Skeletal muscle satellite cell (primary cell): ENCODE results near the gene TRIO.

Experiments used
- H3K27me3 ChIP-seq: 2 replicates; pipeline ENCODE4 v1.7.0; 2013; ENCODE audit warnings: low read length; ENCODE audit not compliant: control insufficient read depth, insufficient read depth
- H3K36me3 ChIP-seq: 2 replicates; pipeline ENCODE4 v1.7.0; 2013; ENCODE audit warnings: mild to moderate bottlenecking, control low read depth, low read length; ENCODE audit not compliant: insufficient read depth
- H3K4me1 ChIP-seq: 2 replicates; pipeline ENCODE4 v1.7.0; 2013; ENCODE audit warnings: low read length; ENCODE audit not compliant: control insufficient read depth, insufficient read depth
- H3K4me2 ChIP-seq: 2 replicates; pipeline ENCODE4 v1.7.0; 2013; ENCODE audit warnings: mild to moderate bottlenecking, low read length
- H3K4me3 ChIP-seq: 2 replicates; pipeline ENCODE4 v1.7.0; 2013; ENCODE audit warnings: low read length
- H3K9ac ChIP-seq: 2 replicates; pipeline ENCODE4 v1.7.0; 2013; ENCODE audit warnings: mild to moderate bottlenecking, low read depth, low read length, moderate library complexity
- H3K9me3 ChIP-seq: replicated peaks from 2 replicates; pipeline ENCODE4 v1.7.0; 2013; ENCODE audit warnings: mild to moderate bottlenecking, control low read depth, low read length

TRIO gene

DNA sequence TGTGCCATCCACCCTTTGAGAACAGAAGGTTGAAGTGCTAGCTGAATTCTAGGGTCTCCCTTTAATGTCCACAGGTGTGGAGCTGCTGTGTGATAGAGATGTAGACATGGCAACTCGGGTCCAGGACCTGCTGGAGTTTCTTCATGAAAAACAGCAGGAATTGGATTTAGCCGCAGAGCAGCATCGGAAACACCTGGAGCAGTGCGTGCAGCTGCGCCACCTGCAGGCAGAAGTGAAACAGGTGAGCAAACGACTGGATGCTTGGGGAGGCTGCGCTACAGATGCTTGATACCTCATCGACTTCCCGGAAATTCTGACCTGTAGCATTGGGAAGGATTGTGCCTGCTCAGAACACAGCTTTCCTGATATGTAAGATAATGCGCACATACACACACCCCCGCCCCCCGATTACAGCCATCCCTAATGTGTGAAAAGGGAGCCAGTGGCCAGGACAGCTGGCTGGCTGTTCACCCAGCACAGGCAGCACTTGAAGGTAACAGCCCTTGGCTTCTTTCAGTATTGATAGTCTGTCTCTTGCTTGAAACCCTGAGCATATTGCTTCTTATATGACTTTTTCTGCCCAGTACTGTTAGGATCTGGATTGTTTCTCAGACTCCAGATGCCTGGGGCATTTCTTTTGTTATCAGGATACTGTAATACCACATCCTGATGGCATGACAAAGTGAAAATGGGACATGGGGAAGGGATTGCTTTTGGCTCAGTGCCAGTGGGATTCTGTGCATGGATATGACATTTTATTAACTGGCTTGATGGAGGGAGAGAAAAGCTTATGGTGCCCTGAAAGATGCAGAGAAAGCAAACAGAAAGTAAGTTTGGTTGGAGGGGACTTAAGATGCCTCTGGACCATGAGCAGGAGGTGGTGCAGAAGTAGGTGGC, 221.7 kb downstream of the TRIO start:
- Histone ChIP-seq H3K27me3 (no peaks in the 10 kb centered on the region), H3K9ac (no peak overlapping the region), H3K4me2 (no peak overlapping the region), H3K4me1 (no peaks in the 10 kb centered on the region), H3K36me3 (peaks cover 96% of the 10 kb centered on the region), H3K4me3 (no peak overlapping the region), H3K9me3 (no peaks in the 10 kb centered on the region)

DNA sequence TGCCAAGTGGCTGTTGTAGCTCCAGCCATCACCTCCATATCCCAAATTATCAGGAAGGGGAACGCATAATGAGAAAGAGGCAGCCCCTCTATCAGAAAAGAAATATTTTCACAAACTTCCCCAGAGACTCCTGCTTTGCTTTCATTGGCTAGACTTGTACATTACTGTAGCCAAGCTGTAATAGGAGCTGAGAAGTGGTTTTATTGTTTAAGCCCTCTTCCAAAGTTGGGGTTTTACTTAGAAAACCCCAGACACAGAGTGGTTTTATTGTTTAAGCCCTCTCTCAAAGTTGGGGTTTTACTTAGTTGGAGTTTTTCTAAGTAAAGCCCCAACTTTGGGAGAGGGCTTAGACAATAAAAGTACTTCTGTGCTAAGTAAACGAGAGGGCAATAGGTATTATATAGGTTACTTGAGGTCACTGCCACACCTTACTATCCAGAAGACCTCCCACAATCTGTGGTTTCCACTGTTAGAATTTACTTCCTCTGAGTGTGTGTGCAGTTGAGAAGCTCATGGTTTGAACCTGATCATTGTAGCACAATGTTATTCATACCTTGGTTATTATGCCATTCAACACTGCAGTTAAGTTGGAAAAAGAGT, 222.8 kb downstream of the TRIO start:
- H3K9ac ChIP-seq, result no peak overlapping the region
- H3K36me3 ChIP-seq, result peaks cover 96% of the 10 kb centered on the region
- no peak overlapping the region for H3K4me3 ChIP-seq
- H3K4me1 ChIP-seq, result no peaks in the 10 kb centered on the region
- no peak overlapping the region for H3K4me2 ChIP-seq
- no peaks in the 10 kb centered on the region for H3K27me3 ChIP-seq
- H3K9me3 ChIP-seq, result no peaks in the 10 kb centered on the region

DNA sequence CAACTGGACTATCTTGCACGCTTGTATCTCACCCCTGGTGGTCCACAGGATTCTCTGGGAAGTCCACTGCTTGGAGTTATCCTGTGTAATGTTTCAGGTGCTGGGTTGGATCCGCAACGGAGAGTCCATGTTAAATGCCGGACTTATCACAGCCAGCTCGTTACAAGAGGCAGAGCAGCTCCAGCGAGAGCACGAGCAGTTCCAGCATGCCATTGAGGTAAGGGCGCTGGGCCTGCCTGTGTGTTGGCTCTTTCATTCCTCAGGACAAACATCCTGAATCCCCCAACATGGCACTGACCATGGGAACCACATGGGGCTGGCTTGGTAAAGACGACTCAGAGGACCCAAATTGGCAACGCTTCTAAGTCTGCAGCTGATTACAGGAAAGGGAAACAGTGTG, 223.6 kb downstream of the TRIO start:
- H3K9ac ChIP-seq, result no peak overlapping the region
- H3K9me3 ChIP-seq, result no peaks in the 10 kb centered on the region
- no peaks in the 10 kb centered on the region for H3K4me1 ChIP-seq
- no peak overlapping the region for H3K4me3 ChIP-seq
- no peak overlapping the region for H3K4me2 ChIP-seq
- peaks cover 97% of the 10 kb centered on the region for H3K36me3 ChIP-seq
- H3K27me3 ChIP-seq, result no peaks in the 10 kb centered on the region

DNA sequence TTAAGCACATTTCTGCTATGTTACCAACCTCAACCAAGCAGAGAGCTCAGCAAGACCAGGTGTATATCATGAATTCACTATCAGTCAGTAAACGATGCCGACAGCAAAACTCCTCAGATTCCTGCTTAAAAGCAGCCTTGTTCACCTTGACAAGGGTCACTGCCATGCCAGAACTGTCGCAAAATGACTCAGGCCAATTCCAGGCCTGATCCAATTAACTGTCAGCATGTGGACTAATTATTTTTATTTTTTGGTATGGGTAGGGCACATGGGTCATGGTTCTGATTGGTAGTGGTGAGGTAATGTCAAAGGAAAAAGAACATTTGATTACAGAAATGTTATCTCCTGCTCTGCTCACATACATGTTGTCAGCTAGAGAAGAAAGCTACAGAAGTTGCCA, 224.2 kb downstream of the TRIO start:
- H3K4me3 ChIP-seq, result no peak overlapping the region
- no peaks in the 10 kb centered on the region for H3K4me1 ChIP-seq
- H3K9ac ChIP-seq, result no peak overlapping the region
- no peaks in the 10 kb centered on the region for H3K9me3 ChIP-seq
- no peak overlapping the region for H3K4me2 ChIP-seq
- peaks cover 97% of the 10 kb centered on the region for H3K36me3 ChIP-seq
- H3K27me3 ChIP-seq, result no peaks in the 10 kb centered on the region

DNA sequence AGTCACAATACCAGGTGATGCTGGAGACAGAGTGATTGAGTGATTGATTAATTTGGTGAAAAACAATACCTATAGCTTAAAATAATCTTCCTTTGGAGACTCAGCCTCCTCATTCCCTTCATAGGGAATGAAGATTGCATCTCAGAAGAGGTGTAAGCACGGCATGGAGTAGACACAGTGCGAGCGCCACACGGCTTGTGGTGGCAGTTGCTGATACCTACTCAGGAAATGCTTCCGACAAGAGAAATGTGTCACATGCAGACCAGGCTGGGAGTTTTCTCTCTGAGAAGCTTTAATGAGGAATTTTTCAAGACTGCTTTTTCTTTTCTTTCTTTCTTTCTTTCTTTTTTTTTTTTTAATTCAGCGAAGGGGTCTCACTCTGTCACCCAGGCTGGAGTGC, 226.6 kb downstream of the TRIO start:
- no peak overlapping the region for H3K4me2 ChIP-seq
- H3K27me3 ChIP-seq, result no peaks in the 10 kb centered on the region
- no peaks in the 10 kb centered on the region for H3K4me1 ChIP-seq
- no peak overlapping the region for H3K9ac ChIP-seq
- H3K36me3 ChIP-seq, result peaks cover 97% of the 10 kb centered on the region
- H3K4me3 ChIP-seq, result no peak overlapping the region
- no peaks in the 10 kb centered on the region for H3K9me3 ChIP-seq

DNA sequence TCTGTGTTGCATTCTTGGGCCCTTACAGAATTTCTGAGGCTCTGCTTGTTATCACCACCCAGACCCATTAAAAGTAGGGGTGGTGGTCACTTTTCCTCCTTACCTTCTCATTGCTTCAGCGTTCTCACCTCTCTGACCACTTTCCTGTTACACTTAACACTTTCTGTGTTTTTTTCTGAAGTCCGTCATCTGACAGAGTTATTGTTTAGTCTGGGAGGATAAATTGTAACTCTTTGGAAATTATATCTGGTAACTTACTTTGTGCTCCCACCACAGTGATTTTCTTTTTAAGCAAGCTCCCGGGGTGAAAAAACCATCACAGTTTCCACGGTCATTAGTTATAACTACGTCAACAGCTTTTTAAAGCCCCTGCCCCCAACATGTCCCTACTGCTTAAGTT, 227.2 kb downstream of the TRIO start:
- Histone ChIP-seq H3K9me3 (no peaks in the 10 kb centered on the region), H3K4me2 (no peak overlapping the region), H3K9ac (no peak overlapping the region), H3K27me3 (no peaks in the 10 kb centered on the region), H3K36me3 (peaks cover 97% of the 10 kb centered on the region), H3K4me1 (peaks cover 2% of the 10 kb centered on the region), H3K4me3 (no peak overlapping the region)

DNA sequence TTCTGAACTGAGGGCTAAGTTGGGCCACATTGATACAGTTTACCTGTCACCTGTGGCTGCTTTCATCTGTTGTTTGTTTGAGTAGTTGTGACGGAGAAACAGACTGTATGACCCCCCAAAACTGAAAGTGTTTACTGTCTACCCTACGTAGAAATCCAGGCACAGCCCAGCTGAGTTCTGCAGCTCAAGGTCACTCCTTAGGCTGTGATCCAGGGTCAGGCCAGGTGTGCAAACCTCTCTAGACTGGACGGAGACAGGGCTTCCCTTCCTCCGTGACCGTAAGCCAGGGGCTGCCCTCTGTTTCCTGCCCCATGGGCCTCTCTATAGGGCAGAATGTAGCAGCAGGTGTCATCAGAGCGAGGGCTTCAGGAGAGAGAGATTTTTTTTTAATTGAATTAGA, 230.5 kb downstream of the TRIO start:
- H3K4me2 ChIP-seq, result no peak overlapping the region
- H3K36me3 ChIP-seq, result peaks cover 91% of the 10 kb centered on the region
- no peaks in the 10 kb centered on the region for H3K9me3 ChIP-seq
- H3K27me3 ChIP-seq, result no peaks in the 10 kb centered on the region
- no peak overlapping the region for H3K4me3 ChIP-seq
- peaks cover 10% of the 10 kb centered on the region for H3K4me1 ChIP-seq
- no peak overlapping the region for H3K9ac ChIP-seq

DNA sequence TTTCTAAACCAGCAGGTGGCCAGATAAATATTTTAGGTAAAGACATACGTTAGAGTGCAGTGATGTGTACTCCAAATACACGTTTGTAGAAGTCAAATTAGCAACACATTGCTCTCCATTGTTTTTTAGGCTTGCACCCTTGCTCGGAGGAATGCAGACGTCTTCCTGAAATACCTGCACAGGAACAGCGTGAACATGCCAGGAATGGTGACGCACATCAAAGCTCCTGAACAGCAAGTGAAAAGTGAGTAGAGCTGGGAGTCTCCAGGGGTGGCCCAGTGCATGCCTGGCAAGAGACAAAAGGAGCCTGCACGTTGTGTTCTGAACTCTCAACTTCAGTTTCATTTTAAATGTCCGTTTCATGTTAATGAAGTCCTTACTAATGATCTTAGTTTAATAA, 231.0 kb downstream of the TRIO start:
- no peaks in the 10 kb centered on the region for H3K9me3 ChIP-seq
- H3K9ac ChIP-seq, result no peak overlapping the region
- H3K36me3 ChIP-seq, result peaks cover 91% of the 10 kb centered on the region
- H3K4me1 ChIP-seq, result peaks cover 10% of the 10 kb centered on the region
- H3K27me3 ChIP-seq, result no peaks in the 10 kb centered on the region
- no peak overlapping the region for H3K4me3 ChIP-seq
- H3K4me2 ChIP-seq, result no peak overlapping the region

DNA sequence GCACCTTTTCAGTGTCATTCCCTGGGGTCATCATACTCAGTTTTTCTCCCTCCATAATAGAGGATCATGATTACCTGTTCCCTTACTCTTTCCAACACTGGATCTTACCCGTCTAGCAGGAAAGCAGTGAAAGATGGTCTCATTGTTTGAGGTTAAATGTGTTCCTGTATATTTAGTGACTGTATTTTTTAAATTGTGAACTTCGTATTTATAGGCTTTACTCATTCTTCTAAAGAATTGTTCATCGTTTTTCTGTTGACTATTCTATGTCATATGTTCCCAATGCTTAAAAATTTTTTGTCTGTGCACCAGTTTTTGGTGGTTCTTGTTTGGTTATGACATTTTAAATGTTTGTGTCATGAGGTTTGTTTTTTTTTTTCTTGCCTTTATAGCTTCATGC, 233.6 kb downstream of the TRIO start:
- H3K4me3 ChIP-seq, result no peak overlapping the region
- no peaks in the 10 kb centered on the region for H3K27me3 ChIP-seq
- no peak overlapping the region for H3K9ac ChIP-seq
- H3K4me1 ChIP-seq, result peaks cover 10% of the 10 kb centered on the region
- no peaks in the 10 kb centered on the region for H3K9me3 ChIP-seq
- H3K36me3 ChIP-seq, result peaks cover 91% of the 10 kb centered on the region
- no peak overlapping the region for H3K4me2 ChIP-seq

DNA sequence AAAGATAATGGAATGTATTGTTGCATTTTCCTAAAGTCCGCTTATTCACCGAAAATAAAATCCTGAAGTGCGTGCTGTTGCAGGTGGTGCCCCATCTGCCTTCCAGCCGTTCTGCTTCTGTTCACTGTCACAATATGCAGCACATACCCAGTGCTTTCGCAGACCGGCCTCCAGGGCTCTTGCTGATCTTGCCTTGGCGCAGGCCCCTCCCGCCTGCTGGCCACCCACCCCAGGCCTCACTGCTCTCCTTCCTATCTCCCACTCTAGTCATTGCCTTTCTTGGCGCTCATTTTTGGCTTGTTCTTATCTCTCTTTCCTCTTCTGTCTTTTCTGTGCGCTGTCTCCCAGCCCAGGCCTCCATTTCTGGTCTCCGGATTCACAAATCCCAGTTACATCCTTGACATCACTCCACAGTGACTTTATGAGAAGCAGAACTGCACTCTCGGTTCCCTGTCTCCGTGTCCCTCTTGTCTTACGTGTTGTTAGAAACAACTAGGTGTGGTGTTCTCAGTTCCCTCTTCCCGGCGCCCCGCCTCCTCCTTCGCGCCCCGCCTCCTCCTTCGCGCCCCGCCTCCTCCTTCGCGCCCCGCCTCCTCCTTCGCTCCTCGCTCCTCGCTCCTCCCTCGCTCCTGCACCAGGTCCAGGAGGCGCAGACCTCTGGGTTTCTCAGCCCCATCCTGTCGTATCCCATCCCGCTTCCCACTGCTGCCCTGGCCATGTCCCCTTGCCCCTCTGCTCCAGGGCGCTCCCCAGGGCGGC, 236.8 kb downstream of the TRIO start:
- Histone ChIP-seq H3K4me3 (no peak overlapping the region), H3K4me2 (no peak overlapping the region), H3K9ac (no peak overlapping the region), H3K9me3 (no peaks in the 10 kb centered on the region), H3K27me3 (no peaks in the 10 kb centered on the region), H3K36me3 (peaks cover 94% of the 10 kb centered on the region), H3K4me1 (peaks cover 10% of the 10 kb centered on the region)

DNA sequence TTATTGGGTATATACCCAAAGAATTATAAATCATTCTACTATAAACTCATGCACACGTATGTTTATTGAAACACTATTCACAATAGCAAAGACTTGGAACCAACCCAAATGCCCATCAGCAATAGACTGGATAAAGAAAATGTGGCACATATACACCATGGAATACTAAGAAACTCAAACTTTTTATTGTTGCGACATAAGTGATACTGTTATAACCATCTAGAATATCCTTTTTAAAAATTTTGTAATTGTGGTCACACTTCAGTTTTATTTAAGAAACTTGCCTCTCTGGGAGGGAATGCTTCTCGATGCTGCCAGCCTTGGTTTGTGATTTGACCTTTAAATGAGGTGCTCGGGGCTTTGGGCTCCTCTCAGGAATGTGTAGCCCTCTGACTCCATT, 237.6 kb downstream of the TRIO start:
- Histone ChIP-seq H3K9ac (no peak overlapping the region), H3K4me3 (no peak overlapping the region), H3K4me1 (peaks cover 6% of the 10 kb centered on the region), H3K4me2 (no peak overlapping the region), H3K36me3 (peaks cover 94% of the 10 kb centered on the region), H3K27me3 (no peaks in the 10 kb centered on the region), H3K9me3 (no peaks in the 10 kb centered on the region)
